ENCODE data around the gene ACTL6B. TPM values are rescaled to one million over a fixed set of nuclear protein-coding genes. Genes with fewer than 3 reads are reported as not detected.

Gene ACTL6B
- total and polyA plus RNA-seq, 9 of the 15 experiments (the other 6 are each of a cell fraction or from before 2014, with no cell fraction given) = not detected

DNA sequence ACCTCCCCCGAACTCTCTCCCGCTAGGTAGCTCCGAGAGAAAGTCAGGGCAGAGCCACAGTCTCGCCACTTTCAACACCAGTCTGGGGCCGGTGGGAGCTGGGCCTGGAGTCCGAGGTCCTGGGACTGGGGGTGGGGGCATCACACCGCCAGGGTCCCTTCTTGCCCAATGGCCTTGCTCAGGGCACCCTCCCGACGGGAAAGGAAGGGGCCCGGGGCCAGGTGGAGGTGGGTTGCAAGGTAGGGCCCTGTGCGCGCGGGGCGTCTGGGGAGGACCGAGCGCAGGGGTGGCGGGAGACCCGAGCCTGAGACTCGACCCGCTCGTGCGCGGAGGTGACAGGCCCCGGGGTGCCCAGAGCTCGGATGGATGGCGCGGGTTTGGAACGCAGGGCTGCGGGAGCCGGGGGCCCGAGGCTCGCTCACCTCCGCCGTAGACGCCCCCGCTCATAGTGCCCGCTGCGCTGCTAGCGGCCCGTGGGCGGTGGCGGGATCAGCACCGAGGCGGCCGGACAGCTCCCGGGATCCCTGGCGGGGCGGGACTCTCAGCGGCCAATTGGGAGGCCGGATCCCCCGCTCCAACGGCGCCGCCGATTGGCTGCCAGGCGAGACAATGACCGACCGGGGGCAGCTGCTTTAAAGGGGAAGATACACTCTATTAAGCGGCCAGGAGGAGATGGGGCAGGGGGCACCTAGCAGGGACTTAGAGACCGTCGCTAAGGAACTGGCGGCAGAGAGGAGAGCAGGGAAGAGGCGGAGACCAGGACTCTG is at the start of gene ACTL6B (continued):
- TF ChIP-seq CREBBP (IDR thresholded peaks at IDR 0.05; ENCODE audit: low read depth, low read length) (no peak), KHSRP (IDR thresholded peaks at IDR 0.05) (no peak), ZNF143 (CRISPR knock-in tag; IDR thresholded peaks at IDR 0.05) (no peak; the same call in 1 of the 2 replicates), FOXK1 (CRISPR knock-in tag; IDR thresholded peaks at IDR 0.05; ENCODE audit: borderline replicate concordance) (no peak; the same call in 1 of the 2 replicates), ZNF707 (CRISPR knock-in tag; conservative IDR thresholded peaks at IDR 0.05) (no peak), ZFX (CRISPR knock-in tag; IDR thresholded peaks at IDR 0.05) (peak; percentile 31; the same call in 1 of the 2 replicates), ZFP1 (CRISPR knock-in tag; IDR thresholded peaks at IDR 0.05) (no peak), KLF13 (tag; IDR thresholded peaks at IDR 0.05; ENCODE audit: borderline replicate concordance, low read depth) (no peak), KLF1 (tag; IDR thresholded peaks at IDR 0.05) (0 out of 2 replicates have a peak, but pooled peaks have one; percentile 37), ETV5 (CRISPR knock-in tag; IDR thresholded peaks at IDR 0.05; ENCODE audit: low read depth) (peak; percentile 86), SNRNP70 (optimal IDR thresholded peaks at IDR 0.05; ENCODE audit: low read depth, low read length) (no peak), NBN (IDR thresholded peaks at IDR 0.05; ENCODE audit: low read depth) (no peak), JUN (IDR thresholded peaks at IDR 0.05; ENCODE audit: borderline replicate concordance, low read depth, low read length) (no peak; the same call in 1 of the 2 replicates), JUN (CRISPR knock-in tag; IDR thresholded peaks at IDR 0.05; ENCODE audit: borderline replicate concordance) (peak; percentile 76; the same call in 1 of the 2 replicates), IFI16 (CRISPR knock-in tag; IDR thresholded peaks at IDR 0.05) (no peak), BRF1 (IDR thresholded peaks at IDR 0.05; ENCODE audit: borderline replicate concordance, extremely low read depth, insufficient read length) (no peak), ZNF75A (CRISPR knock-in tag; IDR thresholded peaks at IDR 0.05) (no peak), ZNF311 (CRISPR knock-in tag; IDR thresholded peaks at IDR 0.05) (no peak), ZNF41 (CRISPR knock-in tag; conservative IDR thresholded peaks at IDR 0.05) (no peak)
- TF ChIP-seq, protein P1, sequence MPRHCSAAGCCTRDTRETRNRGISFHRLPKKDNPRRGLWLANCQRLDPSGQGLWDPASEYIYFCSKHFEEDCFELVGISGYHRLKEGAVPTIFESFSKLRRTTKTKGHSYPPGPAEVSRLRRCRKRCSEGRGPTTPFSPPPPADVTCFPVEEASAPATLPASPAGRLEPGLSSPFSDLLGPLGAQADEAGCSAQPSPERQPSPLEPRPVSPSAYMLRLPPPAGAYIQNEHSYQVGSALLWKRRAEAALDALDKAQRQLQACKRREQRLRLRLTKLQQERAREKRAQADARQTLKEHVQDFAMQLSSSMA (CRISPR knock-in tag; IDR thresholded peaks at IDR 0.05) = no peak
- TF ChIP-seq, protein P2, sequence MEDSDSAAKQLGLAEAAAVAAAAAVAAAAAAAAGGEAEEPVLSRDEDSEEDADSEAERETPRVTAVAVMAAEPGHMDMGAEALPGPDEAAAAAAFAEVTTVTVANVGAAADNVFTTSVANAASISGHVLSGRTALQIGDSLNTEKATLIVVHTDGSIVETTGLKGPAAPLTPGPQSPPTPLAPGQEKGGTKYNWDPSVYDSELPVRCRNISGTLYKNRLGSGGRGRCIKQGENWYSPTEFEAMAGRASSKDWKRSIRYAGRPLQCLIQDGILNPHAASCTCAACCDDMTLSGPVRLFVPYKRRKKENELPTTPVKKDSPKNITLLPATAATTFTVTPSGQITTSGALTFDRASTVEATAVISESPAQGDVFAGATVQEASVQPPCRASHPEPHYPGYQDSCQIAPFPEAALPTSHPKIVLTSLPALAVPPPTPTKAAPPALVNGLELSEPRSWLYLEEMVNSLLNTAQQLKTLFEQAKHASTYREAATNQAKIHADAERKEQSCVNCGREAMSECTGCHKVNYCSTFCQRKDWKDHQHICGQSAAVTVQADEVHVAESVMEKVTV (CRISPR knock-in tag; IDR thresholded peaks at IDR 0.05) = no peak
- TF ChIP-seq, protein P3, sequence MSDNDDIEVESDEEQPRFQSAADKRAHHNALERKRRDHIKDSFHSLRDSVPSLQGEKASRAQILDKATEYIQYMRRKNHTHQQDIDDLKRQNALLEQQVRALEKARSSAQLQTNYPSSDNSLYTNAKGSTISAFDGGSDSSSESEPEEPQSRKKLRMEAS (CRISPR knock-in tag; IDR thresholded peaks at IDR 0.05) = peak; percentile 66; the same call in 1 of the 2 replicates
- TF ChIP-seq, protein P4, sequence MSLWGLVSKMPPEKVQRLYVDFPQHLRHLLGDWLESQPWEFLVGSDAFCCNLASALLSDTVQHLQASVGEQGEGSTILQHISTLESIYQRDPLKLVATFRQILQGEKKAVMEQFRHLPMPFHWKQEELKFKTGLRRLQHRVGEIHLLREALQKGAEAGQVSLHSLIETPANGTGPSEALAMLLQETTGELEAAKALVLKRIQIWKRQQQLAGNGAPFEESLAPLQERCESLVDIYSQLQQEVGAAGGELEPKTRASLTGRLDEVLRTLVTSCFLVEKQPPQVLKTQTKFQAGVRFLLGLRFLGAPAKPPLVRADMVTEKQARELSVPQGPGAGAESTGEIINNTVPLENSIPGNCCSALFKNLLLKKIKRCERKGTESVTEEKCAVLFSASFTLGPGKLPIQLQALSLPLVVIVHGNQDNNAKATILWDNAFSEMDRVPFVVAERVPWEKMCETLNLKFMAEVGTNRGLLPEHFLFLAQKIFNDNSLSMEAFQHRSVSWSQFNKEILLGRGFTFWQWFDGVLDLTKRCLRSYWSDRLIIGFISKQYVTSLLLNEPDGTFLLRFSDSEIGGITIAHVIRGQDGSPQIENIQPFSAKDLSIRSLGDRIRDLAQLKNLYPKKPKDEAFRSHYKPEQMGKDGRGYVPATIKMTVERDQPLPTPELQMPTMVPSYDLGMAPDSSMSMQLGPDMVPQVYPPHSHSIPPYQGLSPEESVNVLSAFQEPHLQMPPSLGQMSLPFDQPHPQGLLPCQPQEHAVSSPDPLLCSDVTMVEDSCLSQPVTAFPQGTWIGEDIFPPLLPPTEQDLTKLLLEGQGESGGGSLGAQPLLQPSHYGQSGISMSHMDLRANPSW (CRISPR knock-in tag; IDR thresholded peaks at IDR 0.05) = no peak
- TF ChIP-seq, protein P5, sequence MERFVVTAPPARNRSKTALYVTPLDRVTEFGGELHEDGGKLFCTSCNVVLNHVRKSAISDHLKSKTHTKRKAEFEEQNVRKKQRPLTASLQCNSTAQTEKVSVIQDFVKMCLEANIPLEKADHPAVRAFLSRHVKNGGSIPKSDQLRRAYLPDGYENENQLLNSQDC (CRISPR knock-in tag; IDR thresholded peaks at IDR 0.05) = no peak

All from K562 (cell line).